Vagina (tissue), 2 donors: Measurements from ENCODE around the gene TNRC6C. TPM values are rescaled to one million over a fixed set of nuclear protein-coding genes. Genes with fewer than 3 reads are reported as not detected.
A peak's percentile ranks its signal among the peaks of the same experiment; 100 is the strongest.
"Not testable (repeated sequence)": the region's sequence is repeated elsewhere in the genome, so short reads cannot be mapped to it uniquely, and the experiment has no call there.

ENCODE experiments used
- DNase-seq, 2 donors: peaks; one replicate each; pipeline ENCODE4 v3.0.0-alpha.2; 2017; ENCODE audit errors: extremely low spot score in 2 of 2
- H3K27ac ChIP-seq: fragments of 200-600 bp; sonication (generic); one replicate; pipeline ENCODE4 v1.5.1; 2019
- H3K27me3 ChIP-seq: fragments of 200-600 bp; sonication (generic); one replicate; pipeline ENCODE4 v1.5.1; 2019
- H3K36me3 ChIP-seq, 2 donors: fragments of 200-600 bp; sonication (generic); one replicate each; pipeline ENCODE4 v1.5.1; 2017 to 2019
- H3K4me1 ChIP-seq: fragments of 200-600 bp; sonication (generic); one replicate; pipeline ENCODE4 v1.5.1; 2019
- H3K4me3 ChIP-seq, 2 donors: fragments of 200-600 bp; sonication (generic); 1 replicate in 1 of 2; 2 replicates in 1 of 2; pipeline ENCODE4 v1.5.1; 2016 to 2019
- H3K9me3 ChIP-seq: fragments of 200-600 bp; sonication (generic); one replicate; pipeline ENCODE4 v1.5.1; 2019
- CTCF ChIP-seq, 3 experiments: fragments of 450-650 bp in 2 of 3; fragments of 200-600 bp in 1 of 3; sonication (generic) in 1 of 3; IDR thresholded peaks; one replicate each; pipeline ENCODE4 v1.5.1; 2017 to 2019; ENCODE audit warnings: antibody characterized with exemption in 3 of 3, mild to moderate bottlenecking in 2 of 3, moderate library complexity in 2 of 3
- POLR2A ChIP-seq, 2 donors: fragments of 450-650 bp; IDR thresholded peaks; one replicate each; pipeline ENCODE4 v1.6.1; 2017; ENCODE audit warnings: antibody characterized with exemption in 2 of 2, mild to moderate bottlenecking in 2 of 2, moderate library complexity in 2 of 2
- POLR2AphosphoS5 ChIP-seq, 2 donors: sonication (generic); formaldehyde crosslinking; IDR thresholded peaks; one replicate each; pipeline ENCODE4 v1.9.0; 2017; ENCODE audit warnings: antibody characterized with exemption in 2 of 2, mild to moderate bottlenecking in 2 of 2, low read depth in 1 of 2; ENCODE audit not compliant: insufficient read depth in 1 of 2
- intact Hi-C: fragments of 100-400 bp; cut with DNase I; formaldehyde crosslinking; loops from one replicate; pipeline ENCODE4 v1.15.1; 2023
- total RNA-seq: library from RNA; depleted of rRNA; stranded (reverse); fragments of >200 nt; gene quantifications from one replicate; pipeline ENCODE4 v1.2.3, GENCODE V29; 2016

Gene TNRC6C
- total RNA-seq, 1 donor from 2014 or later = 14.7 TPM

- Histone ChIP-seq H3K36me3 (no peaks in the 10 kb centered on the region), H3K9me3 (no peaks in the 10 kb centered on the region), H3K27ac (peak overlapping the region; percentile 2), H3K4me1 (peaks cover 27% of the 10 kb centered on the region), H3K27me3 (no peaks in the 10 kb centered on the region), H3K4me3 (no peak overlapping the region)
- no peak for DNase-seq
- intact Hi-C loops = no loop called here
- TF ChIP-seq CTCF (IDR thresholded peaks at IDR 0.05) = no peak
Measured at GRCh38 chr17:78138204-78139060, 179.9 kb downstream of the TNRC6C start.

DNA sequence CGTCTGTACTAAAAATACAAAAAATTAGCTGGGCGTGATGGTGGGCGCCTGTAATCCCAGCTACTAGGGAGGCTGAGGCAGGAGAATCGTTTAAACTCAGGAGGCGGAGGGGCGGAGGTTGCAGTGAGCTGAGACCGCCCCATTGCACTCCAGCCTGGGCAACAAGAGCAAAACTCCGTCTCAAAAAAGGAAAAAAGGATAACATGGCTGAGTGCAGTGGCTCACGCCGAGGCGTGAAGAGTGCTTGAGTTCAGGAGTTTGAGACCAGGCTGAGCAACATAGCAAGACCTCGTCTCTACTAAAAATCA lies 181.3 kb downstream of the TNRC6C start:
- H3K4me1 ChIP-seq = peaks cover 40% of the 10 kb centered on the region
- H3K27me3 ChIP-seq, H3K4me3 ChIP-seq, H3K36me3 ChIP-seq, H3K9me3 ChIP-seq, intact Hi-C loops, DNase-seq: not testable (repeated sequence)
- H3K27ac ChIP-seq = peak overlapping the region; percentile 2

- Histone ChIP-seq H3K27me3 (no peaks in the 10 kb centered on the region), H3K36me3 (no peaks in the 10 kb centered on the region), H3K4me1 (peaks cover 46% of the 10 kb centered on the region), H3K9me3 (no peaks in the 10 kb centered on the region), H3K4me3 (peak overlapping the region in 1 of 2 donors; percentile 28), H3K27ac (peak overlapping the region; percentile 83)
- peak in 1 of 2 donors; percentile 96 for DNase-seq
- peak in 1 of 2 donors; percentile 39 for TF ChIP-seq POLR2A (IDR thresholded peaks at IDR 0.05)
- no peak for TF ChIP-seq CTCF (IDR thresholded peaks at IDR 0.05)
- peak; percentile 29 to 68 for TF ChIP-seq POLR2AphosphoS5 (IDR thresholded peaks at IDR 0.05; ENCODE audit: insufficient read depth in 1 of 2, low read depth in 1 of 2)
- intact Hi-C loops = no loop called here
Measured at GRCh38 chr17:78140169-78141051, 181.9 kb downstream of the TNRC6C start.

DNA sequence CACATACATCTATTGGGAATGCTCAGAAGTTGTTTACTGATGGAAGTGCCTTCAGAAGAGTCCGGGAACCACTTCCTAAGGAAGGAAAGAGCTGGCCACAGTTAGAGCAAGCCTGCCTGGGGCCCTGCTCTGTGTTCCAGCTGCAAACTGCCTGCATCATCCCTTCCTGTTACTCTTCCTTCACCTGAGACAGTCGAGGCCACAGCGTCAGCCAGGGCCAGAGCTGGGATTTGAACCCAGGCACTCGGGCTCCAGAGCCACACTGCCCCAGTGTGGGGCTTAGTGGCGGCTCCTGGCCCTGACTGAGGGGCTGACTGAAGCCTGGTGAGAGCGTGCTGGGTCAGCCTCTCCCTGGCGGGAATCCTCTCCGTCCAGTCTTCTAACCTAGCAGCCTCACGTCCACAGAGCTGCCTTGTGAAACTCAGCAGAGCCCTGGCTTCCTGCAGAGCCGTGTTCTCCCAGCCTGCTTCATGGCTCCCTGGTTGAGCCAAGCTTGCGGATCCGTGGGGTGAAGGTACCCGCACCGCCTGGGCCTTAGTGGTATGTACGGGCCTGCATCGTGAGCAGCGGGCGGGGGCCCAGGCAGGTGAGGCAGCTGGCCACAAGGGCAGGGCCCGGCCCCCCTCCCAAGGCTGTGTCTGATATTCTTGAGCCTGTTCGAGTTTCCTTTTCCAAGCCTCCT lies 183.1 kb downstream of the TNRC6C start:
- TF ChIP-seq POLR2AphosphoS5 (IDR thresholded peaks at IDR 0.05; ENCODE audit: insufficient read depth in 1 of 2, low read depth in 1 of 2) (peak in 1 of 2 donors; percentile 48), POLR2A (IDR thresholded peaks at IDR 0.05) (no peak)
- H3K27me3 ChIP-seq = no peaks in the 10 kb centered on the region
- intact Hi-C loops = no loop called here
- H3K4me1 ChIP-seq = peaks cover 56% of the 10 kb centered on the region
- H3K27ac ChIP-seq = peak overlapping the region; percentile 83
- H3K9me3 ChIP-seq = no peaks in the 10 kb centered on the region
- H3K36me3 ChIP-seq = no peaks in the 10 kb centered on the region
- no peak for DNase-seq
- H3K4me3 ChIP-seq = no peak overlapping the region

DNA sequence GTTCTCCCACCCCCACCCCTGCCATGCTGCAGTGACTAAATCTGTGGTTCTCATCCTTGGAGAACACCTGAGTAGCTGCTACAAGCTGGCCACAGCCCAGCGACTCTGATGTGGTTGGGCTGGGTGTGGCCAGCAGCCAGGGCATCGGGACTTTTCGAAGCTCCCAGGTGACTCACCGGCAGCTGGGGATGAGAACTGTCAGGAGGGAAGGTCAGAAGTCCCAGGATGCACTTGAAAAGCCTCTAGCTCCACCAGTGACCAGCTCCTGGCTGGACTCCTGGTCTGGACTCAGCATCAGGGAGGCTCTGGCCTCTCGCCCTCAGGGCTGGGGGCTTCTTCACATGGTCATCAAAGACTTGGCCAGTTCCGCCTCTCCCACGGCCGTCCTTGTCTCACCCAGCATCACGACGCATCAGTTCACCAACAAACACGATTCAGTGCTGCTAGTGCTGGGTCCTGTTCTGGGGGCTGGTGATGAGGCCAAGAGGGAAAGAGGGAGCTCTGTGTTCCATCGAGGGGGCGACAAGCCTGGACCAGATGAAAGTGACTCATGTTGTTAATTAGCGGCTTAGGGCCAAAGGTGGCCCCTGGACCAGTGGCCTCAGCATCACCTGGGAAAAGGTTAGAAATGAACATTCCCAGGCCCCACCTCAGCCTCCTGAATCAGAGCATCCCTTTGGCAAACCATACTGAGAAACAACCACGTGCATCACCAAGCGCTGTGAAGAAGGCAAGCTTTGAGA lies 183.8 kb downstream of the TNRC6C start:
- Histone ChIP-seq H3K27ac (peak overlapping the region; percentile 83), H3K9me3 (no peaks in the 10 kb centered on the region), H3K4me3 (no peak overlapping the region), H3K4me1 (peaks cover 56% of the 10 kb centered on the region), H3K36me3 (no peaks in the 10 kb centered on the region), H3K27me3 (no peaks in the 10 kb centered on the region)
- no peak for DNase-seq
- TF ChIP-seq POLR2A (IDR thresholded peaks at IDR 0.05) (no peak), POLR2AphosphoS5 (IDR thresholded peaks at IDR 0.05; ENCODE audit: insufficient read depth in 1 of 2, low read depth in 1 of 2) (peak in 1 of 2 donors; percentile 52)
- intact Hi-C loops = no loop called here
